ENCODE results near the gene SLC25A40.

DNA sequence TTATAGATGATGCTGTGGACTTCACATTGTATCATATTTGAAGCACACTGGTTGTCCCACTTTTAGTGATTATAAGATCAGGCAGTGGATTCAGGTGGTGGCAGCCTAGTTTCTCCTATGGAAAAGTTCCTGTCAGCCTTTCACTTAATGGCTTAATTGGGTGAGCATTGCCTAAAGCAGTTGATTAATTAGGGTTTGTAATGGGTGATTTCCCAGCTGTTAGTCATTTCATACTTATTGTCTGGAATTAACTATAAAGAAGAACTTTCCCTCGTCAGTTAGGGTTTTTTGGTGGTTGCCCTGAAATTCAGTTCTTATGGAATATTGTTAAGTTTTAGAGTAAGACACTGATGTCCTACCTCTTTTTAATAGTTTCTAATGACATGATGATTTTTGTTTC, 78.8 kb downstream of the SLC25A40 start:
- no peak for TF ChIP-seq EZH2 (IDR thresholded peaks at IDR 0.05; ENCODE audit: borderline replicate concordance, low read length)
- TF ChIP-seq, protein P1, sequence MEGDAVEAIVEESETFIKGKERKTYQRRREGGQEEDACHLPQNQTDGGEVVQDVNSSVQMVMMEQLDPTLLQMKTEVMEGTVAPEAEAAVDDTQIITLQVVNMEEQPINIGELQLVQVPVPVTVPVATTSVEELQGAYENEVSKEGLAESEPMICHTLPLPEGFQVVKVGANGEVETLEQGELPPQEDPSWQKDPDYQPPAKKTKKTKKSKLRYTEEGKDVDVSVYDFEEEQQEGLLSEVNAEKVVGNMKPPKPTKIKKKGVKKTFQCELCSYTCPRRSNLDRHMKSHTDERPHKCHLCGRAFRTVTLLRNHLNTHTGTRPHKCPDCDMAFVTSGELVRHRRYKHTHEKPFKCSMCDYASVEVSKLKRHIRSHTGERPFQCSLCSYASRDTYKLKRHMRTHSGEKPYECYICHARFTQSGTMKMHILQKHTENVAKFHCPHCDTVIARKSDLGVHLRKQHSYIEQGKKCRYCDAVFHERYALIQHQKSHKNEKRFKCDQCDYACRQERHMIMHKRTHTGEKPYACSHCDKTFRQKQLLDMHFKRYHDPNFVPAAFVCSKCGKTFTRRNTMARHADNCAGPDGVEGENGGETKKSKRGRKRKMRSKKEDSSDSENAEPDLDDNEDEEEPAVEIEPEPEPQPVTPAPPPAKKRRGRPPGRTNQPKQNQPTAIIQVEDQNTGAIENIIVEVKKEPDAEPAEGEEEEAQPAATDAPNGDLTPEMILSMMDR (IDR thresholded peaks at IDR 0.05; ENCODE audit: low read length): no peak
